Measurements from ENCODE around the gene SUGCT. TPM values are rescaled to one million over a fixed set of nuclear protein-coding genes. Genes with fewer than 3 reads are reported as not detected.
"Not testable (repeated sequence)": the region's sequence is repeated elsewhere in the genome, so short reads cannot be mapped to it uniquely, and the experiment has no call there.

SUGCT gene
- polyA plus RNA-seq, 1 donor: 18.8 TPM

DNA sequence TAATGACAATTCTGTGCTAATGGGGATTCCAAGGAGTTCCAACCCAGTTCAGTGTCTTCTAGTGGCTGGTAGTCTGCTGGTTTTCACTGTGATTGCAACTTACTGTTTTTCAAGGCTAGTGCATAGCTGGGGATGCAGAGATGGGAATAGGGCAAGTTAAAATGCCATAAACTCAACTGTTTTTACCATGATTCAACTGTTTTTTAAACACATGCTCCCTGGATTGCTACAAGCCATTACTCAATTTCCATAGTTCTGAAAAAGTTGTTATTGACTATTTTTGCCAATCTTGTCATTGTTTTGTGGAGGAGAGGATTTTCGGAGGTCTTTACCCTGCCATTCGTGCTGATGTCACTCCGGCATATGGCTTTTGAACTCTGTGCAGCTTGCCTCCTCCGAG, 245.3 kb downstream of the SUGCT start:
- Histone ChIP-seq H3K4me3 (ENCODE audit: low read length) (no peak overlapping the region), H3K36me3 (ENCODE audit: control insufficient read depth, insufficient read depth, low read length) (no peaks in the 10 kb centered on the region), H3K27me3 (ENCODE audit: control insufficient read depth, insufficient read depth, low read length) (no peaks in the 10 kb centered on the region), H3K27ac (ENCODE audit: low read length) (no peak overlapping the region), H3K9me3 (ENCODE audit: control insufficient read depth, low read depth, low read length) (no peaks in the 10 kb centered on the region), H3K4me1 (ENCODE audit: control insufficient read depth, insufficient read depth, low read length) (no peaks in the 10 kb centered on the region)
- no CpG with 5 or more reads among the region's 4 CpGs for WGBS (ENCODE audit: insufficient coverage, low lambda C conversion rate)
- no peak for DNase-seq

GRCh38 chr7:40382145-40382544, 247.3 kb downstream of the SUGCT start:
- Histone ChIP-seq H3K36me3 (ENCODE audit: control insufficient read depth, insufficient read depth, low read length) (no peaks in the 10 kb centered on the region), H3K9me3 (ENCODE audit: control insufficient read depth, low read depth, low read length) (no peaks in the 10 kb centered on the region), H3K4me3 (ENCODE audit: low read length) (no peak overlapping the region), H3K27ac (ENCODE audit: low read length) (no peak overlapping the region), H3K27me3 (ENCODE audit: control insufficient read depth, insufficient read depth, low read length) (no peaks in the 10 kb centered on the region), H3K4me1 (ENCODE audit: control insufficient read depth, insufficient read depth, low read length) (no peaks in the 10 kb centered on the region)
- DNase-seq: no peak
- WGBS (ENCODE audit: insufficient coverage, low lambda C conversion rate): 71% methylated on average over 1 of the region's 1 CpG

DNA sequence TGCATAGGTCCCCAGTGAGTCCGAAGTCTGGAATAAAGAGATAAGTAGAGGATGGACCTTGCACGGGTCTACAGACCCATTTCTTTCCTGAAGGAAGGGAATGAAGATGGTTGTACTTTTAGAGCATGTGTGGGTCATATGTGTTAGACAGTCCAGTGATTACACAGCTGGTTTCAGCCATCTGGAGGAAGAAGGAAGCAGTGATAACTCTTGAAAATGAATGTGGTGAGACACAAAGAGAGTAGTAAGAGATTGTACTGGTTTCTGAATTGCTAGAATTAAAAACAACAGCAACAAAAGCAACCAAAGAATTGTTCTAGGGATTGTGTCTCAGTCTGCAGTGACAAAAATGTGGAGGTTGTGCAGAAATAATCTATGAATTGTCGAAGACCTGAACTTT, 258.9 kb downstream of the SUGCT start:
- Histone ChIP-seq H3K27me3 (ENCODE audit: control insufficient read depth, insufficient read depth, low read length) (no peaks in the 10 kb centered on the region), H3K27ac (ENCODE audit: low read length) (no peak overlapping the region), H3K36me3 (ENCODE audit: control insufficient read depth, insufficient read depth, low read length) (no peaks in the 10 kb centered on the region), H3K9me3 (ENCODE audit: control insufficient read depth, low read depth, low read length) (no peaks in the 10 kb centered on the region), H3K4me1 (ENCODE audit: control insufficient read depth, insufficient read depth, low read length) (no peaks in the 10 kb centered on the region), H3K4me3 (ENCODE audit: low read length) (no peak overlapping the region)
- no CpG with 5 or more reads among the region's 3 CpGs for WGBS (ENCODE audit: insufficient coverage, low lambda C conversion rate)
- DNase-seq: no peak

- H3K36me3 ChIP-seq (ENCODE audit: control insufficient read depth, insufficient read depth, low read length): no peaks in the 10 kb centered on the region
- H3K27ac ChIP-seq (ENCODE audit: low read length): no peak overlapping the region
- WGBS (ENCODE audit: insufficient coverage, low lambda C conversion rate): no CpG with 5 or more reads among the region's 1 CpG
- H3K27me3 ChIP-seq (ENCODE audit: control insufficient read depth, insufficient read depth, low read length): no peaks in the 10 kb centered on the region
- no peaks in the 10 kb centered on the region for H3K4me1 ChIP-seq (ENCODE audit: control insufficient read depth, insufficient read depth, low read length)
- H3K9me3 ChIP-seq (ENCODE audit: control insufficient read depth, low read depth, low read length): no peaks in the 10 kb centered on the region
- no peak overlapping the region for H3K4me3 ChIP-seq (ENCODE audit: low read length)
- DNase-seq: no peak
Observed at GRCh38 chr7:40394400-40394799, 259.6 kb downstream of the SUGCT start.

GRCh38 chr7:40400525-40400924, 265.7 kb downstream of the SUGCT start:
- no peaks in the 10 kb centered on the region for H3K27me3 ChIP-seq (ENCODE audit: control insufficient read depth, insufficient read depth, low read length)
- H3K4me3 ChIP-seq (ENCODE audit: low read length): no peak overlapping the region
- WGBS (ENCODE audit: insufficient coverage, low lambda C conversion rate): 94% methylated on average over 3 of the region's 4 CpGs
- no peak for DNase-seq
- H3K9me3 ChIP-seq (ENCODE audit: control insufficient read depth, low read depth, low read length): no peaks in the 10 kb centered on the region
- no peaks in the 10 kb centered on the region for H3K4me1 ChIP-seq (ENCODE audit: control insufficient read depth, insufficient read depth, low read length)
- no peak overlapping the region for H3K27ac ChIP-seq (ENCODE audit: low read length)
- no peaks in the 10 kb centered on the region for H3K36me3 ChIP-seq (ENCODE audit: control insufficient read depth, insufficient read depth, low read length)

- 100% methylated on average over 1 of the region's 1 CpG for WGBS (ENCODE audit: insufficient coverage, low lambda C conversion rate)
- Histone ChIP-seq H3K9me3 (ENCODE audit: control insufficient read depth, low read depth, low read length) (no peaks in the 10 kb centered on the region), H3K4me1 (ENCODE audit: control insufficient read depth, insufficient read depth, low read length) (no peaks in the 10 kb centered on the region), H3K27me3 (ENCODE audit: control insufficient read depth, insufficient read depth, low read length) (no peaks in the 10 kb centered on the region), H3K27ac (ENCODE audit: low read length) (no peak overlapping the region), H3K36me3 (ENCODE audit: control insufficient read depth, insufficient read depth, low read length) (no peaks in the 10 kb centered on the region), H3K4me3 (ENCODE audit: low read length) (no peak overlapping the region)
- DNase-seq: no peak
Observed at GRCh38 chr7:40401406-40401805, 266.6 kb downstream of the SUGCT start.

DNA sequence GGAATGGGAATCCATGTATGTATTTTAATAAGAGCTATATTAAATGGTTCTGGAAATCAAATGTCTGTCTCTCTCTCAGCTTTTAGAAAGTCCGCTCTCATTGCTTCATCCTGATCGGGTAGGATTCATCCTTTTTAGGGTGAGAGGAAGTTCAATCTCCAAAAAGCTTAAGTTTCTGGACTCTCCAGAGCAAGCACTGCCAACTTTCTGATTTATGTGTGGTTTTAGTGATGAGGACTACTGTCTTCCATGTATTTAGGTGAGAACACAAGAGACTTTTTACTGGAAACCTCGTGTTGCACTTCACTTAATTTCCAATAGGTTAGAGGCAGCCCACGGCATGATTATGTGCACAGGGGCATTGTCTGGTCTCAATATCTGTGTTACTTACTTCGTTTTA, 267.9 kb downstream of the SUGCT start:
- Histone ChIP-seq H3K9me3 (ENCODE audit: control insufficient read depth, low read depth, low read length) (no peaks in the 10 kb centered on the region), H3K27ac (ENCODE audit: low read length) (no peak overlapping the region), H3K4me3 (ENCODE audit: low read length) (no peak overlapping the region), H3K27me3 (ENCODE audit: control insufficient read depth, insufficient read depth, low read length) (no peaks in the 10 kb centered on the region), H3K36me3 (ENCODE audit: control insufficient read depth, insufficient read depth, low read length) (no peaks in the 10 kb centered on the region), H3K4me1 (ENCODE audit: control insufficient read depth, insufficient read depth, low read length) (no peaks in the 10 kb centered on the region)
- DNase-seq: no peak
- 56% methylated on average over 3 of the region's 5 CpGs for WGBS (ENCODE audit: insufficient coverage, low lambda C conversion rate)

DNA sequence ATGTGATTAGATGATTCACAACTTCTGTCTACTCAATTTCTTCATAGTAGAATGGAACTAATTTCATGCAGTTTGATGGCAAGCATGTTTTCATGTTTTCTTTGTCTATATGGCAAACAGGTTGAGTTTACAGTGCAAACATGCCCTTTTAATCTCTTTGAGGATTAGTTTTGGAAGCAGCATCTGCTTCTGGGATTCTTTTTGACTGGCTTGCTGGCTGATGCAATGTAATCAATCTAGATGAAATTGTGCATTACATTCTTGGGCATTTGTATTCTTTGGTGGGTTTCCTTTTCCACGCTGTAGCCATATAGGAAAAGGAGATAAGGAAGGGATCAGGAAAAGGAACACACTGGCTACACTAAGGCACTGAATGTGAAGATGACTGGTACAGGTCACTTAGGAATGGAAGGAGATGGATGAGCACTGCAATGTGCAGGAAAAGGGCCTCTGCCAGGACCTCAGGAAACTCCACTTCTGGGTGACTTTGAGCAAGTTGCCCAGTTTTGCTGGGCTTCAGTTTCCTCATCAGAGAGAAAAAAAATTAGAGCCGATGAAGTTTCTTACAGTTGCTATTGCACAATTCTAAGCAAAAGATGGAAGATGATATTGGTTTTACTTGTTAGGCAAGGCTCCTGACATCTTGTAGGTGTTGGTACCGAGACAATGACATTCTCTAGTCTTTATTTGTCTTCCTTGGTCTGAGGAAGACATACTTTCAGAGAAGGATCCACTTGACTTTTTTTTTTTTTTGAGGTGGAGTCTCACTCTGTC, 269.1 kb downstream of the SUGCT start:
- H3K27me3 ChIP-seq (ENCODE audit: control insufficient read depth, insufficient read depth, low read length): no peaks in the 10 kb centered on the region
- H3K4me1 ChIP-seq (ENCODE audit: control insufficient read depth, insufficient read depth, low read length): no peaks in the 10 kb centered on the region
- WGBS (ENCODE audit: insufficient coverage, low lambda C conversion rate): no CpG with 5 or more reads among the region's 3 CpGs
- H3K9me3 ChIP-seq (ENCODE audit: control insufficient read depth, low read depth, low read length): no peaks in the 10 kb centered on the region
- no peak for DNase-seq
- no peak overlapping the region for H3K4me3 ChIP-seq (ENCODE audit: low read length)
- H3K27ac ChIP-seq (ENCODE audit: low read length): no peak overlapping the region
- H3K36me3 ChIP-seq (ENCODE audit: control insufficient read depth, insufficient read depth, low read length): no peaks in the 10 kb centered on the region

DNA sequence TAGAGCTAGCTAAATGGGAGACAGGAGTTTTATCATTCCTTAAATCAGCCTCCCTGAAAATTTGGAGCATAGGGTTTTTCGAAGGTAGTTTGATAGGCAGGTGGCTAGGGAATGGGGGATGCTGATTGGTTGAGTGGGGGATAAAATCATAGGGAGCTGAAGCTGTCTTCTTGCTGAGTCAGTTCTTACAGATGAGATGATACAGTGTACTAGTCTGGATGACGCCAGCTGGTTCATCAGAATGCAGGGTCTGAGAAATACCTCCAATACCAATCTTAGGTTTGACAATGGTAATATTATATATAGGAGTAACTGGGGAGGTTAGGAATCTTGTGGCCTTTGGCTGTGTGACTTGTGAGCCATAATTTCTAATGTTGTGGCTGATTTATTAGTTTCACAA, 271.2 kb downstream of the SUGCT start:
- H3K4me3 ChIP-seq (ENCODE audit: low read length): no peak overlapping the region
- DNase-seq: no peak
- H3K36me3 ChIP-seq (ENCODE audit: control insufficient read depth, insufficient read depth, low read length): no peaks in the 10 kb centered on the region
- H3K9me3 ChIP-seq (ENCODE audit: control insufficient read depth, low read depth, low read length): no peaks in the 10 kb centered on the region
- H3K27ac ChIP-seq (ENCODE audit: low read length): no peak overlapping the region
- no peaks in the 10 kb centered on the region for H3K27me3 ChIP-seq (ENCODE audit: control insufficient read depth, insufficient read depth, low read length)
- H3K4me1 ChIP-seq (ENCODE audit: control insufficient read depth, insufficient read depth, low read length): no peaks in the 10 kb centered on the region
- WGBS (ENCODE audit: insufficient coverage, low lambda C conversion rate): no CpG with 5 or more reads among the region's 2 CpGs

- 89% methylated on average over 1 of the region's 2 CpGs for WGBS (ENCODE audit: insufficient coverage, low lambda C conversion rate)
- H3K27me3 ChIP-seq (ENCODE audit: control insufficient read depth, insufficient read depth, low read length): no peaks in the 10 kb centered on the region
Observed at GRCh38 chr7:40412323-40412722, 277.5 kb downstream of the SUGCT start.

GRCh38 chr7:40414704-40415103, 279.9 kb downstream of the SUGCT start:
- WGBS (ENCODE audit: insufficient coverage, low lambda C conversion rate): no CpG with 5 or more reads among the region's 9 CpGs
- H3K4me1 ChIP-seq (ENCODE audit: control insufficient read depth, insufficient read depth, low read length); H3K27ac ChIP-seq (ENCODE audit: low read length): not testable (repeated sequence)

More at GRCh38 chr7:40412323-40412722, 277.5 kb downstream of the SUGCT start:
- Histone ChIP-seq H3K27ac (ENCODE audit: low read length) (no peak overlapping the region), H3K4me1 (ENCODE audit: control insufficient read depth, insufficient read depth, low read length) (no peaks in the 10 kb centered on the region), H3K4me3 (ENCODE audit: low read length) (no peak overlapping the region), H3K36me3 (ENCODE audit: control insufficient read depth, insufficient read depth, low read length) (no peaks in the 10 kb centered on the region), H3K9me3 (ENCODE audit: control insufficient read depth, low read depth, low read length) (no peaks in the 10 kb centered on the region)
- DNase-seq: no peak

More at GRCh38 chr7:40414704-40415103, 279.9 kb downstream of the SUGCT start:
- H3K27me3 ChIP-seq (ENCODE audit: control insufficient read depth, insufficient read depth, low read length); H3K9me3 ChIP-seq (ENCODE audit: control insufficient read depth, low read depth, low read length); H3K36me3 ChIP-seq (ENCODE audit: control insufficient read depth, insufficient read depth, low read length); DNase-seq; H3K4me3 ChIP-seq (ENCODE audit: low read length): not testable (repeated sequence)
